Large intestine (tissue), 3 donors: Measurements from ENCODE around the gene TFG. TPM values are rescaled to one million over a fixed set of nuclear protein-coding genes. Genes with fewer than 3 reads are reported as not detected.

ENCODE experiments used
- DNase-seq, 2 donors: peaks; one replicate each; pipeline versions ENCODE4 v3.0.0 to v3.0.0-alpha.2; 2013
- H3K27ac ChIP-seq: one replicate; pipeline ENCODE4 v1.5.1; 2013; ENCODE audit warnings: low read length
- H3K27me3 ChIP-seq: 2 replicates; pipeline ENCODE4 v1.6.1; 2013; ENCODE audit warnings: low read length; ENCODE audit not compliant: control insufficient read depth, insufficient read depth
- H3K36me3 ChIP-seq: 2 replicates; pipeline ENCODE4 v1.6.1; 2013; ENCODE audit warnings: low read length; ENCODE audit not compliant: control insufficient read depth, insufficient read depth
- H3K4me1 ChIP-seq: one replicate; pipeline ENCODE4 v1.6.1; 2013; ENCODE audit warnings: low read length; ENCODE audit not compliant: control insufficient read depth, insufficient read depth
- H3K4me3 ChIP-seq: one replicate; pipeline ENCODE4 v1.5.1; 2013; ENCODE audit warnings: low read length
- H3K9me3 ChIP-seq: one replicate; pipeline ENCODE4 v1.6.1; 2013; ENCODE audit warnings: mild to moderate bottlenecking, low read depth, low read length, moderate library complexity; ENCODE audit not compliant: control insufficient read depth
- whole genome bisulfite sequencing: methylation state at CpG from one replicate; pipeline ENCODE4 v1.1.5; 2013; ENCODE audit warnings: low lambda C conversion rate; ENCODE audit not compliant: insufficient coverage; 5-methylcytosine and 5-hydroxymethylcytosine counted together
- polyA plus RNA-seq: library from polyadenylated mRNA; unstranded; fragments of 120-200 nt; gene quantifications from one replicate; pipeline ENCODE4 v1.2.1, GENCODE V29; 2013

Gene TFG
- polyA plus RNA-seq, 1 donor = 159 TPM

DNA sequence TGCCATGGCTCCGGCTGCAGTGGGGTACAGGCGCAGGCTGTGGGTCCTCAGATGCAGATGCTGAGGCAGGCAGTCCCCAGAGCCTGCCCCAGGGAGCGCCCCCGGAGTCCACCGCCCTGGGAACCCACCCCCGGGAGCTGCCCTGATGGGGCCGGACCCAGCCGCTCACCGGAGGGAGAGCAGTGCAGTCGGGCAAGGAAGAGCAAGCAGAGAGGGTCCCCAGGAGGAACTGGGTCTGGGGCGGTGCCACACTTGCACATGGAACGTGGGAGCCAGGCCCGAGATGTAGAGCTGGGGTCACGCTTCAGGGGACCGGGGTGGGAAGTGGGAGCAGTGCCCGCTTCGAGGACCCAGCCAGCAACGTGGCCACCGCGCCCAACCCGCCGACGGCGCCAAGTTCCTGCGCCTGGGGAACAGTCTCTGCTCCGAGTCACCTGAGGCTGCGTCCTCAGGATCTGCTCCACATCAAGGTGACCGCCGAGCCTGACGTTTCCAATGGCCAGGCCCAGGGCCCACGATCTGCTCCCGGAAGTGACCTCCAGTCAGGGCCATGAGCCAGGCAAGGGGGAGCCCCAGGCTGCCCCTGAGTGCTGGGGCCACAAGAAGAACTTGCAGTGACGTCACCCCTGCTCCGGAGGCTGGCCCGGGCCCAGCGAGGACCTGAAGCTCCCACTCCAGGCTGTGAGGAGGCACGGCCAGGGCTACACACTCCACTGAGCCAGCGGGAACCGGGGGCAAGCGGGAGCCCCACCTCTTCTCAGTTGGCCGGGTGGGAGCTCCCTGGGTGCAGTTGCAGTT lies 27.0 kb upstream of the TFG start:
- no peak overlapping the region for H3K4me3 ChIP-seq
- peak overlapping the region; percentile 73 for H3K27ac ChIP-seq
- H3K9me3 ChIP-seq = no peaks in the 10 kb centered on the region
- H3K4me1 ChIP-seq = peaks cover 24% of the 10 kb centered on the region
- peaks cover 8% of the 10 kb centered on the region for H3K36me3 ChIP-seq
- peak in 1 of 2 donors; percentile 58 for DNase-seq
- no CpG with 5 or more reads among the region's 41 CpGs for WGBS
- H3K27me3 ChIP-seq = no peaks in the 10 kb centered on the region

DNA sequence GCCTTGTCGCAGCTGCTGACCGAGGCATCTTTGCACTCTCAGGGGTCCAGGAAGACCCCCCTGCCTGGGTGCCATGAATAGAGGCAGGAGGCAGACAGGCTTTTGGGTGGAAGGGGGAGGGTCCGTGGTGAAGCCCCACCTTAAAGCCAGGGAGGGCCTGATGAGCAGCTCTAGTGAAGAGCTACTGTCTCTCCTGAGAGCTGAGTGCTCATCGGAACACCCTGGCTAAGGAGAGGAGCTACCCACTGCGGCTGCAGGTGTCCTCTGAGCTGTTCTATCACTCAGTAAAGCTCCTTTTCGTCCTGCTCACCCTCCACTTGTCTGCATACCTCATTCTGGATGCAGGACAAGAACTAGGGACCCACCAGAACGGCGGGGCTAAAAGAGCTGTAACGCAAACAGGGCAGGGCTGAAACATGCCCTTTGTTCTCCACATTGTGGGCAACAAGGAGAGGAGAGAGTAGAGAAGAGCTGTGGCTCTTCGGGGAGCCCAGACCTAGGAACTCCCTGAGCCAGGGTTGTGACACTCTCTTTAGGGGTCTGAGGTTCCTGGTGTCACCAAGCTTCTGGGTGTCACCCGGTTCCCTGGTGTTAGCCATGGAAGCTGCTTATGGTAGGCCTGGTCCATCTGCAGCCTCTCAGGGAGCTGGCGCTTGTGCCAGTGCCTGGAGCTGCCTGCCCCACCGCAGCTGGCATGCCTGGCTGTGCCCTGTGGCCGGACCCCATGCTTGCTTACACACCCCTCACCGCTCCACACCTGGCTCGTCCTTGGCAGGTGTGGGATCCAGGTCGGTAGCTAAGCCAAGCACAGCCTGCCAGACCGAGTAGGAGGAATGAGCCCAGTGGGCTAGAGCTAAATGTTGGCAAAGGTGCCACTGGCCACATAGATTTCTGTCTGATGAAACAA lies 26.2 kb upstream of the TFG start:
- no CpG with 5 or more reads among the region's 18 CpGs for WGBS
- peak in 1 of 2 donors; percentile 58 for DNase-seq
- H3K27ac ChIP-seq = peak overlapping the region; percentile 73
- peaks cover 8% of the 10 kb centered on the region for H3K36me3 ChIP-seq
- H3K4me1 ChIP-seq = peaks cover 24% of the 10 kb centered on the region
- H3K27me3 ChIP-seq = no peaks in the 10 kb centered on the region
- no peaks in the 10 kb centered on the region for H3K9me3 ChIP-seq
- no peak overlapping the region for H3K4me3 ChIP-seq

DNA sequence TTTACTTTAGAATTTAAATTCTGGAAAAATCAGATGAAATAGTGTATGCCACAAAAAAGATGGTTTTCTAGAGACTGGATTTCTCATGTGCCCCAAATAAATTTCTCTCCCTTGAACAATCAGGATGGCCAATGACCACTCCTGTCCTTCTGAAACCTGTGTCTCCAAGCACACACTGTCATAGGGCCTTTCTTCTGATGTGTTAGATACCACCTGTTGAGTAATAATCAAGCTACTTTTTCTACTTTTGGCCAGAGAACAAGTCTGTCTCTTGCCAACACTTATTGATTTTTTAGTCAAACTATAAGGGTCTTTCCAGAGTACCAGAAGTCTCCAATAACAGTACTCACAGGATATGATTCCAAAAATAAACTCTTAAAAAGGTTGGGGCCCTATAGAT lies 16.1 kb upstream of the TFG start:
- Histone ChIP-seq H3K4me1 (peaks cover 17% of the 10 kb centered on the region), H3K27ac (no peak overlapping the region), H3K4me3 (no peak overlapping the region), H3K27me3 (no peaks in the 10 kb centered on the region), H3K36me3 (peaks cover 5% of the 10 kb centered on the region), H3K9me3 (peaks cover 7% of the 10 kb centered on the region)
- DNase-seq = no peak

GRCh38 chr3:100695696-100696095 lies 13.6 kb upstream of the TFG start:
- Histone ChIP-seq H3K4me3 (no peak overlapping the region), H3K27ac (no peak overlapping the region), H3K27me3 (no peaks in the 10 kb centered on the region), H3K36me3 (peaks cover 5% of the 10 kb centered on the region), H3K9me3 (peaks cover 7% of the 10 kb centered on the region), H3K4me1 (peaks cover 19% of the 10 kb centered on the region)
- no CpG with 5 or more reads among the region's 2 CpGs for WGBS
- DNase-seq = no peak

DNA sequence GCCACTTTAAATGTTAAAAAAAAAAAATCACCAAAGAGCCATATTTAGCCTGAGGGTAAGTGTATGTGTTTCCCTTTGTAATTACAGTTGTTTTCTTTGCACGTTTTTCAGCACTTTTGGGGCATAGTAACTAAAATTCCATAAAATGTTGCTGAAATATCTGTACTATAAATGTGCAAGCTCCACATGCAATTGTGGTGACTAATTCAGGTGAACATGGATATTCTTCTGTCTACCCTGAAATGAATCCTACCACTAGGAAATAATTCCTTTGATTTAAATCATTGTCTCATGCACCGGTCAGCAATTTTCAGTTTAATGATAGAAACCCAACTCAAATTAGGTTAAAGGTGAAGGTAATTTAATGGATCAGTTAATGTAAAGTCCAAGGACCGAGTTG lies 13.1 kb upstream of the TFG start:
- H3K27ac ChIP-seq = peak overlapping the region; percentile 94
- H3K4me1 ChIP-seq = peaks cover 19% of the 10 kb centered on the region
- peaks cover 7% of the 10 kb centered on the region for H3K9me3 ChIP-seq
- WGBS = 80% methylated on average over 1 of the region's 3 CpGs
- no peaks in the 10 kb centered on the region for H3K27me3 ChIP-seq
- DNase-seq = no peak
- H3K4me3 ChIP-seq = no peak overlapping the region
- peaks cover 5% of the 10 kb centered on the region for H3K36me3 ChIP-seq

DNA sequence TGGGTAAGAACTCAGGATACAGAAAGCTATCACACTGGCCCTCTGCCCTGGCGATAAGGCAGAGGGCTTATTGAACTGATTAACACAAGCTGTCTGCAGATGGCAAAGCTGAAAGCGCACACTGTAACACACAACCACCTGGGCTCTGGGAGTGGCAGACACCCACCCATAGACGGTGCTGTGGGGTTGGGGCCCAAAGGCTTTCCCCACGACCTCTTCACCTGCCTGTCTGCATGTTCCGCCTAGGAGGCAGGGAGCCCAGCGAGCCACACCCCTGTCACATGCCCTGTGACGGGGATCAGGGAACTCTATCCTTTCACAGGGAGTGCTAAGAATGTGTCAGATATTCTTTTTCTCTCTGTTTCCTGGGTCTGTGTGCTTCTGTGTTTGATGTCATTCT lies 12.1 kb upstream of the TFG start:
- no CpG with 5 or more reads among the region's 7 CpGs for WGBS
- H3K4me1 ChIP-seq = peaks cover 19% of the 10 kb centered on the region
- DNase-seq = peak; percentile 86 to 94
- H3K4me3 ChIP-seq = no peak overlapping the region
- peaks cover 7% of the 10 kb centered on the region for H3K9me3 ChIP-seq
- peaks cover 5% of the 10 kb centered on the region for H3K36me3 ChIP-seq
- H3K27me3 ChIP-seq = no peaks in the 10 kb centered on the region
- H3K27ac ChIP-seq = peak overlapping the region; percentile 94

DNA sequence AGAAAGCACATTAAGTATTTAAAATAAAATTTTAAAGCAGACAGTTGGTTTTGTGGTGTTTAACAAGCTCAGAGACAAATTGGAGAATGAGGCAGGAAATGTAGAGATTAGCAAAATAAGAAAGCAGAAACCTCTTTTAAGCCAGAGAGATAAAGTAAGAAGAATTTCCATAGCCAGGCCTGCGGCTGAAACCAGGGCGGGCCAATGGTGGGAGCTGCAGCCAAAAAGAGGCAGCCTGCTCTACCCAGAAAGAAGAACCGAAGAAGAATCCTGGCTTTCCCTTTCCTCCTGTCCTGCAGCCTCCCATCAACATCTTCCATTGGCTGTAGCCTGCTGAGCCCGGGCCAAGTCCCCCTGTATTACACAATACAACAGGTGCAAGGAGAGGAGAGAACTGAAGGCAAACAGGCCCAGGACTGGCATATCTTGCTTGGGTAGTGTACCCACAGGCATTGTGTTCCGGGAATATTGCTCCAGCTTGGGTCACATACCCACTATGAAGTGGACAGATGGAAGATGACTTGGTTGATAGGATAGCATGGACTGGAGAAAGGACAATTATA lies 11.5 kb upstream of the TFG start:
- Histone ChIP-seq H3K9me3 (peaks cover 7% of the 10 kb centered on the region), H3K4me1 (peaks cover 19% of the 10 kb centered on the region), H3K4me3 (no peak overlapping the region), H3K36me3 (peaks cover 5% of the 10 kb centered on the region), H3K27me3 (no peaks in the 10 kb centered on the region), H3K27ac (peak overlapping the region; percentile 94)
- DNase-seq = peak in 1 of 2 donors; percentile 75
- WGBS = 60% methylated on average over 1 of the region's 5 CpGs

GRCh38 chr3:100698736-100699135 lies 10.6 kb upstream of the TFG start:
- Histone ChIP-seq H3K9me3 (peaks cover 7% of the 10 kb centered on the region), H3K4me3 (no peak overlapping the region), H3K36me3 (peaks cover 5% of the 10 kb centered on the region), H3K27ac (peak overlapping the region; percentile 94), H3K4me1 (peaks cover 23% of the 10 kb centered on the region), H3K27me3 (no peaks in the 10 kb centered on the region)
- no peak for DNase-seq
- 40% methylated on average over 1 of the region's 3 CpGs for WGBS

DNA sequence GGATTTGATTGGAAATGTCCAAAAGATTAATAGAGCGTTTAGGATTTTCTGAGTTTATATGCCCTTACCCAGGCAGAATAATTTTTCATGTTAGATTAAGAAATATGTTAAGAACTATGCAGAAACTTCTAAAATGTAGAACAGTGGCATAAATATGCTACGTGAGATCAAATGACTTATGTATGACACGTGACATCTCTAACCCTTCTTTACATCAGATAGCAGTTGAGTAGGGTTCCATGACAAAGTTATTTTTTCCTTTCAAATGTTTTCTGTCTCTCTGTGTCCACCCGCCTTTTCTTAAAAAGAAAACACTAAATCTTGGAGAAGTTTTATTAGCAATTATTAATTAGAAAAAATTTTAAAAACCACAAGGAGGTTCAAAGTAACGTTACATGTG lies 8.6 kb upstream of the TFG start:
- WGBS = 93% methylated on average over 3 of the region's 5 CpGs
- DNase-seq = no peak
- peaks cover 5% of the 10 kb centered on the region for H3K36me3 ChIP-seq
- peaks cover 7% of the 10 kb centered on the region for H3K9me3 ChIP-seq
- H3K4me1 ChIP-seq = peaks cover 23% of the 10 kb centered on the region
- no peaks in the 10 kb centered on the region for H3K27me3 ChIP-seq
- H3K27ac ChIP-seq = no peak overlapping the region
- no peak overlapping the region for H3K4me3 ChIP-seq
